ENCODE results near the gene GALNT11.

DNA sequence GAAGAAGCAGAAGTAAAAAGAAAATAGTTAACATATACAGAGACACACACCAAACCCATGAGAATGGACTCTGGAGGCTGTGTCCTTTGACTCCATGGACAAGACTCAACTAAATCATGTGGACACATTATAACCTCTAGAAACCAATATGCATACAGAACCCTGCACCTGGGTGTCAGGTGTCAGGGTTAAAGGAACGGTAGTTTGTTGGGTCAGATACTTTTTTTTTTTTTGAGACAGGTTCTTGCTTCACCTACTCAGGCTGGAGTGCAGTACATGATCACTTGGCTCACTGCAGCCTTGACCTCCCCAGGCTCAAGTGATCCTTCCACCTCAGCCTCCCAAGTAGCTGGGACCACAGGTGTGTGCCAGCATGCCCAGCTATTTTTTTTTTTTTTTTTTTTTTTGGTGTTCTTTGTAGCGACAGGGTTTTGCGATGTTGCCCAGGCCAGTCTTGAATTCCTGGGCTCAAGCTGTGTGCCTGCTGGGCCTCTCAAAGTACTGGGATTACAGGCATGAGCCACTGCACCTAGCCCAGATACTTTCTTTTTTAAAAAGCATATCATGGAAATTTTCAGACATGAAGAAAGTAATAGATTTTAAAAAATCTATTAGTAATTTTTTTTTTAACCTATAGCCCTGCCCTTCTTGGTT, 31.3 kb downstream of the GALNT11 start:
- TF ChIP-seq EZH2 (IDR thresholded peaks at IDR 0.05; ENCODE audit: insufficient read depth, poor library complexity, severe bottlenecking) = no peak
- no peak for TF ChIP-seq EZH2phosphoT487 (IDR thresholded peaks at IDR 0.05; ENCODE audit: insufficient read depth, low read depth)
